Type B pancreatic cell (in vitro differentiated cells): ENCODE data around the gene PRICKLE2. TPM values are rescaled to one million over a fixed set of nuclear protein-coding genes. Genes with fewer than 3 reads are reported as not detected.

Experiments
- DNase-seq: peaks from one replicate; pipeline ENCODE4 v3.0.0; 2021; ENCODE audit warnings: mixed read lengths; ENCODE audit not compliant: unreplicated experiment; ENCODE audit errors: extremely low spot score
- H3K27ac Mint-ChIP-seq: 2 replicates; pipeline ENCODE4 v1.8.0; 2021; ENCODE audit warnings: mild to moderate bottlenecking, mixed read lengths
- H3K27me3 Mint-ChIP-seq: 2 replicates; pipeline ENCODE4 v1.8.0; 2021; ENCODE audit warnings: mixed read lengths
- H3K36me3 Mint-ChIP-seq: 2 replicates; pipeline ENCODE4 v1.8.0; 2021; ENCODE audit warnings: mixed read lengths
- H3K4me1 Mint-ChIP-seq: one replicate; pipeline ENCODE4 v1.8.0; 2021; ENCODE audit warnings: mixed read lengths; ENCODE audit not compliant: unreplicated experiment
- H3K4me3 Mint-ChIP-seq: 2 replicates; pipeline ENCODE4 v1.8.0; 2021; ENCODE audit warnings: mild to moderate bottlenecking, mixed read lengths
- H3K9me3 Mint-ChIP-seq: 2 replicates; pipeline ENCODE4 v1.8.0; 2021; ENCODE audit warnings: mixed read lengths
- total RNA-seq: library from RNA; stranded (reverse); gene quantifications from 2 replicates; pipeline ENCODE4 v1.2.1, GENCODE V29; 2021; ENCODE audit warnings: low replicate concordance
- TF ChIP-seq, protein P1 (sequence below): fragments of 200-600 bp; sonication (generic); conservative IDR thresholded peaks from 2 replicates; pipeline ENCODE4 v1.5.0; 2021; ENCODE audit warnings: antibody characterized with exemption, mild to moderate bottlenecking

Gene PRICKLE2
- total RNA-seq, 1 donor from 2014 or later = 23.6 TPM

DNA sequence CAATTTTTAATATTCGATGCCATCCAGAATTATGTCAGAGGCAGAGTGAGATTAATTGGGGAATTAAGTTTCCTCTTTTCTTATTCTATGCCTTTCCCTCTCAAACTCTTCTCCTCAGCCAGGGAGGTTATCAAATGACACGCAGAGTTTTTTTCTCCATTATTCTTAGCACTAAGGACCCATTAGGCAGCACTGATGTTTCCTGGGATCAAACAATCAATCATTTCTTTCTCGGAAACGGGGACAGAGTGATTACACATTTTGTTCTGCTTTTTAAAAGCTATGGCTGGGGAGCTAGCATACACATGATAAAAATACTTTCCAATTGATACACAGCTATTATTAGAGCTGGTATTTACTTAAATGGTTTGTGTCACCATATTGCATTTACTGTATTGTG is 166.7 kb downstream of the PRICKLE2 start:
- Mint-ChIP-seq H3K27me3 (peaks cover 7% of the 10 kb centered on the region), H3K36me3 (no peaks in the 10 kb centered on the region), H3K9me3 (no peaks in the 10 kb centered on the region), H3K4me3 (no peak overlapping the region), H3K4me1 (peaks cover 26% of the 10 kb centered on the region), H3K27ac (no peak overlapping the region)
- TF ChIP-seq, protein P1, sequence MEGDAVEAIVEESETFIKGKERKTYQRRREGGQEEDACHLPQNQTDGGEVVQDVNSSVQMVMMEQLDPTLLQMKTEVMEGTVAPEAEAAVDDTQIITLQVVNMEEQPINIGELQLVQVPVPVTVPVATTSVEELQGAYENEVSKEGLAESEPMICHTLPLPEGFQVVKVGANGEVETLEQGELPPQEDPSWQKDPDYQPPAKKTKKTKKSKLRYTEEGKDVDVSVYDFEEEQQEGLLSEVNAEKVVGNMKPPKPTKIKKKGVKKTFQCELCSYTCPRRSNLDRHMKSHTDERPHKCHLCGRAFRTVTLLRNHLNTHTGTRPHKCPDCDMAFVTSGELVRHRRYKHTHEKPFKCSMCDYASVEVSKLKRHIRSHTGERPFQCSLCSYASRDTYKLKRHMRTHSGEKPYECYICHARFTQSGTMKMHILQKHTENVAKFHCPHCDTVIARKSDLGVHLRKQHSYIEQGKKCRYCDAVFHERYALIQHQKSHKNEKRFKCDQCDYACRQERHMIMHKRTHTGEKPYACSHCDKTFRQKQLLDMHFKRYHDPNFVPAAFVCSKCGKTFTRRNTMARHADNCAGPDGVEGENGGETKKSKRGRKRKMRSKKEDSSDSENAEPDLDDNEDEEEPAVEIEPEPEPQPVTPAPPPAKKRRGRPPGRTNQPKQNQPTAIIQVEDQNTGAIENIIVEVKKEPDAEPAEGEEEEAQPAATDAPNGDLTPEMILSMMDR = no peak
- DNase-seq = no peak

GRCh38 chr3:64057231-64057630 is 168.0 kb downstream of the PRICKLE2 start:
- H3K4me3 Mint-ChIP-seq = no peak overlapping the region
- no peaks in the 10 kb centered on the region for H3K9me3 Mint-ChIP-seq
- TF ChIP-seq, protein P1 = no peak
- no peaks in the 10 kb centered on the region for H3K36me3 Mint-ChIP-seq
- H3K27me3 Mint-ChIP-seq = peaks cover 7% of the 10 kb centered on the region
- H3K27ac Mint-ChIP-seq = no peak overlapping the region
- H3K4me1 Mint-ChIP-seq = peaks cover 24% of the 10 kb centered on the region
- no peak for DNase-seq

GRCh38 chr3:64056606-64057180 is 168.6 kb downstream of the PRICKLE2 start:
- Mint-ChIP-seq H3K9me3 (no peaks in the 10 kb centered on the region), H3K4me1 (peaks cover 22% of the 10 kb centered on the region), H3K36me3 (no peaks in the 10 kb centered on the region), H3K4me3 (no peak overlapping the region), H3K27ac (no peak overlapping the region), H3K27me3 (peaks cover 7% of the 10 kb centered on the region)
- TF ChIP-seq, protein P1 = no peak
- DNase-seq = no peak

DNA sequence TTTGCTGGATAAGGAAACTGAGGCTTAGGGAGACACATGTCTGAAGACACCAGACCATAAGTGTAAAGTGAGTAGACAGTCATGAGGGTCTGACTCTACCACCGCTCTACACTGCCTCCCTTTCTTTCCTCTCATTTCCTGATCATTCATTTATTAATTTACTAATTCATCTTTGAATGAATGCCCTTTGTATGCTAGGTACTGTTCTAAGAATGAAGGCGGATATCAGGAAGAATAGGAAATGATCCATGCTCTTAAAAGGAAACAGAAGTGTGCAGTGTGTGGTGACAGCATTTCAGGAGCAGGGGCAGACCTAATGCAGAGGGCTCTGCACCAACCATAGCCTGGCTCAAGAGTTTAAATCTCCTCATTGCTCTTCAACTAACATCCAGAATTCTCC is 170.2 kb downstream of the PRICKLE2 start:
- H3K4me1 Mint-ChIP-seq = peaks cover 22% of the 10 kb centered on the region
- peaks cover 7% of the 10 kb centered on the region for H3K27me3 Mint-ChIP-seq
- no peak overlapping the region for H3K27ac Mint-ChIP-seq
- H3K9me3 Mint-ChIP-seq = no peaks in the 10 kb centered on the region
- DNase-seq = no peak
- TF ChIP-seq, protein P1 = no peak
- no peak overlapping the region for H3K4me3 Mint-ChIP-seq
- H3K36me3 Mint-ChIP-seq = no peaks in the 10 kb centered on the region

GRCh38 chr3:64054488-64054887 is 170.8 kb downstream of the PRICKLE2 start:
- TF ChIP-seq, protein P1 = no peak
- Mint-ChIP-seq H3K9me3 (no peaks in the 10 kb centered on the region), H3K4me1 (peaks cover 22% of the 10 kb centered on the region), H3K27ac (no peak overlapping the region), H3K36me3 (no peaks in the 10 kb centered on the region), H3K4me3 (no peak overlapping the region), H3K27me3 (peaks cover 10% of the 10 kb centered on the region)
- DNase-seq = no peak

DNA sequence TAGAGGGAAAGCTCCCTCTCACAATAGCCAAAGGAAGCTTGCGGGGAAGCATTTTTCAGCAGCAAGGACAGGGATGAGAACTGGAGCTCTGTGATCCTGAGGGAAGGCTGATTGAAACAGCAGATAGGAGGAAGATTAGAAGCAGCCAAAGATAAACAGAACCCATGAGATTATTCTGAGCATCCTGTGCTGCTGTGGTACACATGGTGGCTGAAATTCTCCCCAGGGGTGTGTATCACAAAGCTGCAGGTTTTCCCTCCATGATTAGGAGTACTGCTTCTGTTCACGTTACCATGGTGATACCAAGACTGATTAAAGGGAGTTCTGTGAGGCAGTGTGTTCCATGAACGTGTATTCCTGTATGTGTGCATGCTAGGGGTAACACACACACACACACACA is 171.7 kb downstream of the PRICKLE2 start:
- no peaks in the 10 kb centered on the region for H3K36me3 Mint-ChIP-seq
- H3K27ac Mint-ChIP-seq = no peak overlapping the region
- DNase-seq = no peak
- H3K9me3 Mint-ChIP-seq = no peaks in the 10 kb centered on the region
- TF ChIP-seq, protein P1 = no peak
- H3K4me1 Mint-ChIP-seq = peaks cover 17% of the 10 kb centered on the region
- no peak overlapping the region for H3K4me3 Mint-ChIP-seq
- H3K27me3 Mint-ChIP-seq = peaks cover 14% of the 10 kb centered on the region
